Activated CD4-positive, alpha-beta T cell treated with anti-CD3 and anti-CD28 coated beads, Interleukin-2, amount 50 U/mL, for 24 hours (primary cell): ENCODE data around the gene KCNMA1.
"Not testable (repeated sequence)": the region's sequence is repeated elsewhere in the genome, so short reads cannot be mapped to it uniquely, and the experiment has no call there.

Experiments used
- DNase-seq, 2 donors: peaks; one replicate each; pipeline ENCODE4 v3.0.0-alpha.2; 2020; ENCODE audit warnings: low read depth in 1 of 2, low spot score in 1 of 2

KCNMA1 gene

DNA sequence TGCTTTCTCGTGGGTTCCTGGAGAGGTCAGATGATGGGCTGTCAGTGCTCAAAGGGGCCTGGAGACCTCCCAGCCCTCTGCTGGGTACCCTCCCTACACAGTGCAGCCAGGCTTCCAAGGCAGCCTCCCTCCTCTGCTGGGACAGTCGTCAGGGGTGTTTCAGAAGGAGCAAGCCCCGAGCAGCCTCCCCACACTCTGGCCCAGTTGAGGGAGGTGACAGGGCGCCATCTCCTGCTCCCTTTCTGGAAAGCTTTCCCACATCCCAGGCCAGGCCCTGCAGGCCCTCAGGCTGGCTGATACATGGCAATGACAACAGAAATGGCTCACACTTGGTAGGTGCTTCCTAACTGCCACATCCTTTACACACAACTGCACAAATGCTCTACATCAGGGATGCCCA, 32.1 kb downstream of the KCNMA1 start:
- DNase-seq: no peak

DNA sequence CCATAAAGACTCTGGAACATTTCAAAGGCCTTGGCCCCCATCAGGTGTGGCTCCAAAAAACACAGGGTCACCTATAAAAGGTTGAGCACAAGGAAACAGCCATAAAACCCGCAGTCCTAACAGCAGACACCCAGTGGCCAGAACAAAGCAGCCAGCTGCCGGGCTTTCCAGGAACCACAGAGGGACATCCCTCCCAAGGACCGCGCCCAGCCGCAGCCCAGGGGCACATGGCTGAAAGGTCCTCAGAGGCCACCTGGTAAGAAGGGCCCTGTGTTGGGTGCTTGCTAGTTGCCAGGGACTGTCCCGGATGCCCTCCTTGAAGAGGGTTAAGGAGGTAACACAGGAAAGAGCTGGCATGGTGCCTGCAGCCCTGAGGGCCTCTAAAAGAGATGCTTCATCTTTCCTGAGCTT, 32.7 kb downstream of the KCNMA1 start:
- DNase-seq: no peak

DNA sequence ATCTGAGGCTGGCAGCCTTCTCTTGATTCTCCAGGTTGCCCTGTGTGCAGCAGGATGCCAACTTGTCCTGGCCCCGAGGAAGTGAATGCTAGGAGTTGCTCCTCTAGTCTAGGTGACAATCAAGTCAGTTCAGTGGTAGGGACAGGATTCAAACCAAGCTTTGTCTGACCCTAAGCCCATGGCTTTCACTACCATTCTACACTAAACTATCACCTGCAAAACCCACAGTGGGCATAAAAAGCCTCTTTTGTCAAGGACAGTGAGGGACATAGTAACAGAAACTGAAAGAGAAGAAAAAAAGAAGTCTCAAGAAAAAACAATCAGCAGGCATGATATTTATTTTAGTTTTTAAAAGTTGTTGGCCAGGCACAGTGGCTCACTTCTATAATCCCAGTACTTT, 33.5 kb downstream of the KCNMA1 start:
- DNase-seq: no peak

DNA sequence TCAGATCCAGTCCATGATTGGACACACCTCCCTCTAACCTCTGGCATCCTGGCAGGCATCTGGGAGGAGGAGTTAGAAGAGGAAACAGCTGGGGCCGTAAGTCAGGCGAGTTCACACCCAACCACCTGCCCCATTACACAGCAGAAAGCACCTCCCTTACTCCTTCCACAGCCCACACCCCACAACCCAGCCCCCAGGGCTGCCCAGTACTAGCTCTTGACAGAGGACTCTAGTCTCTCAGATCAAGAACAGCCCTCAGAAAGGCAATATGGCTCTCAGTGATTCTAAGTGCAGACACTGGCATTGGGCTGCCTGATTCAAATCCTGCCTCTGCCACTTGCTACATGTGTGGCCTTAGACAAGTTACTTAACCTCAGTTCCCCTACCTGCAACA, 34.1 kb downstream of the KCNMA1 start:
- DNase-seq: no peak

DNA sequence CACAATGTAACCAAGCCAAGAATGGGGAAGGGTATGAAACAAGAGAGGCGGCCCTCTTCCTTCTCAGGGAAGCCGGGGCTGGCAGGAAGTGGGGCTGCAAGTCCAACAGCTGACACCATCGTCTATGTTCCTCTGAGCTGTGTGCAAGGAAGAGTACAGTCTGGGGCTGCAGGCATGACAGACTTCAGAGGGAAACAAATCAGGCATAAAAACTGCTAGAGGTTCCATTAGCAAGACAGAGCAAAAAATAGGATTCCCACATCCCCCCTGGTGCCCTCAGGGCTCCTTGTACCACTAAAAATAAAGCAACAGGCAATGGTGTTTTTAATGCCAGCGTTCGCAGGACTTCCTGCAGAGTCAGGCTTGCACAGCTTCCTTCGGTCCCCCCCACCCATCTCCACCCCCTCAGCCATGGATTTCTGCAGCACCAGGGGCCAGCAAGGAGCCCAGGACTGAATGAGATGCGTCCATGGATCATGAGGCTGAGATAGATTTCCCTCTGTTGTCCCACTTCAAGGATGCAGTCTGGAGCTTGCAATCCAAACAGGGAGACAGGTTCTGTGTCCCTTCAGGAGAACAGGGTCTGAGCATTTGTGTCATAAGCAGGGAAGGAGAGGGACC, 34.6 kb downstream of the KCNMA1 start:
- no peak for DNase-seq

DNA sequence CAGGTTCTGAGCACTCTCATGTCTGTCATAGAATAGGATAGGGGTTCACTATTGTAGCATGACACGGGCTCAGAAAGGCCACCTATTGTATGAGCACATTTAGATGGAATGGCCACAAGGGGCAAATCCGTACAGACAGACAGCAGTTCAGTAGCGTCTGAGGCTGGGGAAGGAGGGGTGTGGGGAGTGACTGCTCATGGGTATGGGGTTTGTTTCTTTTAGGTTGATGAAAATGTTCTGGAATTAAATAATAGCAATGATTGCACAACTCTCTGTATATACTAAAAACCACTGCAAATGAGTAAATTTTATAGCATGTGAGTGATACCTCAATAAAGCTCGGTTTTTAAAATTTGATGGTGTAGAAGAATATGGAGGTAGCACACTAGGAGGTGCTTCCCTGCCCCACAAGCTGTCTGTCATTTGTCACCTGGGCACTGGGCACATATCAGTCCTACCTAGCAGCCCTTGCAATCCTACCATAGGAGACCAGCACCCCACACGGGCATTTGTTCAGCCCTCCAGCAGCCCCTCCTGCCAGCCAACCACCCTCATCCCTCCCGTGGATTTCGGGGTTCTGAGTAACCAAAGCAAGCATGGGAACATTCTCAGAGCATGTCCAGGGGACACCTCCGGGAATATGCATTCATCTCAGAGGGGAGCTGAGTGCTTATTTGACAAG, 35.2 kb downstream of the KCNMA1 start:
- no peak for DNase-seq

DNA sequence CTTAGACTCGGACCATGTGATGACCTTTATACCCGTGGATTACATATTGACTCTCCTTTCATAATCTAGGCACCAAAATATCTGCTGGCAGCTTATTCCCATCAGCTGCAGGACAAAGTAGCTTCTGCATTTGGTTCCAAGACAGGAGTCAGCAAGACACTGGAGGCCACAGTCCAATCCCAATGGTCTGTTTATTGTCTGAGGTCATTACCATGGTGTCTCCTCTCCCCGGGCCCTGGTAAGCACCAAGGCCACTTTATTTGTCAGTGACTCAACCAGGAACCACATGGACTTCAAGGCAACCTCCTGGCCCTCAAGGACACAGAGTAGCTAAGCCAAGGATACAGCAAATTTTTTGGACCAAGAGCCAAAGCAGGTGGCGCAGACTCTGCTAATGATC, 36.1 kb downstream of the KCNMA1 start:
- no peak for DNase-seq

DNA sequence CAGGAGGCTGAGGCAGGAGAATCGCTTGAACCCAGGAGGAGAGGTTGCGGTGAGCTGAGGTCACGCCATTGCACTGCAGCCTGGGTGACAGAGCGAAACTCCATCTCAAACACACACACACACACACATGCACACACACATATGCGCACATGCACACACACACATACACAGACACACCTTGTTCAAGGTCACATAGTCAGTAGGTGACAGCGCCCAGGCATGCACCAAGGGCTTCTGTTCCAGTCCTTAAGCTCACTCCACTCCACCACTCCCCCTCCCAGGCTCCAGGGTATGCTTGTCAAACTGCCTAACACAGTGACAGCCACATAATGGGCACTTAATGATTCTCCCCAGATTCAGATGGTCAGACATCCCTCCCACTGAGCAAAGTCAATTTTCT, 37.0 kb downstream of the KCNMA1 start:
- no peak for DNase-seq

DNA sequence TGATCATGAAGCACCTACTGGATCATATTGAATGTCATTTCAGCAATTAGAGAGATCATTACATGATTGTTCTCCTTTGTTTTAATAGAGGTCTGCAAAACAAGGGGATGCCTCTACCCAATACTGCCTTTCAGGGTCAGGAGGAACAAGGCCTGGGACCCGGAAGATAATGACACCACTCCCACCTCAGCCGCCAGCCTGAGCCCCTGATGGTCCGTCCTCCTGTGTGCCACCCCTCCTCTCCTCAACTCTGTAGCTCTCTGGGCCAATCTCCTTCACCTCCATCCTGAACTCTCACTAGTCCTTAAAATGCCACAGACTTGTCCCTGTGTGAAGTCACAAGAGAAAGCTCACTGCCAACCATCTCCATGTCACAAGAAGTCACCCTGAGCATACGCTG, 38.0 kb downstream of the KCNMA1 start:
- no peak for DNase-seq

DNA sequence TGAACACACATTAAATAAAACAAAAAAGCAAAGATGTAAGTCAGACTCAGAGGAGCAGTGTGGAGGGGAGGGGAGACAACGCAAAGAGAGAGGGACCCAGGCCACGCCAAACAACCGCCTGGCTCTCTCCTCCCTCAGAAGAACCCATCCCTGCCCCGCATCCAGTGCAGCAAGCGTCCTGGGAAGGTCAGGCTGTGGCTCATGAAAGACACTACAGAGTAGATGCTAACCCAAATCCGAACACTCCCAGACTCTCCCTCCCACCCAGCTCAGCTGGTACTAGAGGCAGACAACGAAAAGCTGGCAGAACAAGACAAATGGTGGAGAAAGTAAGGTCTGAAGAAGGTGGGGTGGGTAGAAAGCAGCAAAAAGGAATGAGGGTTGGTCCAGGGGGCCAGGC, 39.0 kb downstream of the KCNMA1 start:
- no peak for DNase-seq

DNA sequence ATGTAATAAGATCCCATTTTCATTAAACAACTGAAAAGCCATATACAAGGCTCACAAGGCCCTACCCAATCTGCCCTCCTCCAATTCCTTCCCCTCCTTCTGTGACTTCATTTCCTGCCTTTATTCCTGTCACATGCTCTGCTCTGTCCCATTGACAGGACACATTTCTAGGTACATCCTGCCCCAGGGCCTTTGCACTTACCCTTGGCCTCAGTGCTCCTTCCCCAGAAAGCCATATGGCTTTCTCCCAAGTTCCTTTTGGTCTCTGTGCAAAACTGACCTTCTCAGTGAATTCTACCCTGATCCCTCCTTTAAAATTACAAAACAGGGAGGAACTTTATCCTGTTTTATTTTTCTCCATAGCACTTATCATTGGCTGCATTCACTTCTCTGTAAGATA, 40.0 kb downstream of the KCNMA1 start:
- no peak for DNase-seq

DNA sequence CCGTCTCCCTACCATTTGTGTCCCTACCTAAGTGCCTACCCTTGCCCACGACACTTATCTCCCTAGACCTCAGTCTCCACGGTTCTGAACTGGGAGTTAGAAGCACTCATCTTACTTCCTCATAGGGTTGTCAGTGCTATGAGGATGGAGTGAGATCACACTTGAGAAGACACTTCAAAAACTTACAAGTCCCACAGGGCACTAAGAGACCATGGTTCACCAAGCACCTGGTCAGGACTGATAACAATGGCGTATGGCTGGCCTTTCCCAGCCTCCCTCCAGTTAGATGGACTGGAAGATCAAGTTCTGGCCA, 43.2 kb downstream of the KCNMA1 start:
- no peak for DNase-seq

DNA sequence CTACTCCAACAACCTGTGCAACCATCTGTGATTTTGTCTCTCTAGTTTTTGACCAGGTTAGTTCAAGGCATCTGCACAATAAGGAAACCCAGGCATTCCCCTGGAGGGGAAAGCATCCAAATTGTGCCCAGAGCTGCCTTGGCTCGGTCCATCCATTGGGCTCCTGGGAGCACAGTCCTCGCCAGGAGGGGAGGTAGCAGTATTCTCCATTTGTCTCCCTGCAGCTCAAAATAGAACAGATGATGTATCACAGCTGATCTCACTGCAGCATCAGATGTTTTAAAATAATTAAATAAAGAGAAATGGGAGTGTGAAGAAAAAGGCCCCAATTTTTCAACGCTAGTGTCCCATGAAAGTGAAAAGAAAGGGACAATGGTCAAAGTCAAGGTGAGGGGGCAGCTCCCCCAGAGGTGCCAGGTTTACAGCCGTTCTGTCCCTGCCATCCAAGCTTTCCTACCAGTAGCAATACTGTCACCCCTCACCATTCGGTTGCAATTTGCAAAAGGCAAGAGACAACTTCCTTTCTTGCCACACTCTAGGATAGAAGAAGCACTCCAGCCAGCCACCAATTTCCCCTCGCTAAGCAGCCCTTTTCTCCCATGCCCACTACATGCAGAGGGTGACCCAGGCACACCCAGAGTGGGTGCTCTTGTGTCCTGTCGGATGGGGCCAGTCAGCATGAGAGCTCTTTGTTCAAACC, 43.7 kb downstream of the KCNMA1 start:
- DNase-seq: no peak

DNA sequence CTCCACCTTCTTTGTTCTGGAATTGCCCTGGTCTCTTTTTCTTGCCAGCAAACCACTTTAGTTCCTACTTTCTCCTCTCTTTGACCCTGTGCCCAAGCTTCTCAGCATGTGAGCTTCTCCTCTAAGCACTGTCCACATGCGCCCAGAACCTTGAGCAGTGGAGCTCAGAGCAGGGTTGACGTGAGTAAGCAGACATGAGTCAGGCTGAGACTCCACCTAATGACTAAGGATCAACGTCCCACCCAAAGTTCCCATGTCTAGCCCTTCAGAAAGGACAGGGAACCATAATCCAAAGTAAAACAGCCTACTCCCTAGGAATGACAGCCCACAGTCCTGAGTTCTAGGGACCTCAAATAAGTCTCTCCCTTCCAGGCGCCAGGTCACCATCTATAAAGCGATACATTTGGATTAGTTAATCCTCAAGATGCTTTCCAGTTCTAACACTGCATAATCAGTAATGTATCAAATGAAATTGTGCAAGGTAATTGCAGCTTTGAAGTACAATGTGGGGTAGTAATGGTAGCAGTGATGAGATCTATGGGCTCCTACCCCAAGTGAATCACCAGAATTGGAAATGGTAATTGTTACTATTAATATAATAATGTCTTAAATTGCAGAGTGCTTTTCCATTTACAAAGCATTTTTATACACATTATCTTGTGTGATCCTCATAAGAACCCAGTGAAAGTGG, 44.5 kb downstream of the KCNMA1 start:
- no peak for DNase-seq

DNA sequence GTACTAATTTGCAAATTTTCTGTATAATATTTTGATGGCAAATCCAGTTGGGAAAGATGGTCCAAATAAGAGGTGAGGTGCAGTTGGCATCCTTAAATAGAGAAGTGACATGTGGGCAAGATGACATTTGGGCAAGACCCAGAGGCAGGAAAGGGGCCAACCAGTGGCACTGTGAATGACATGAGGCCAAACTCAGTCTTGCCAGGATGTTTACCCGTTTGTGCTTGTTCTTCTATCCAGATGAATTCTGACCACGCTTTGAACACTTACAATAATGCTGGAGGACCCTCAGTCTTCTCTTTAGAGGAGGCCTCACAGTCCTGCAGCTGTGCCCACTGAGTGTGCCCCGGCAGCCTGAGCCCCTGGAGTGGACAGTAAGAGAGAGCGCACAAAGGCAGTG, 45.1 kb downstream of the KCNMA1 start:
- no peak for DNase-seq

DNA sequence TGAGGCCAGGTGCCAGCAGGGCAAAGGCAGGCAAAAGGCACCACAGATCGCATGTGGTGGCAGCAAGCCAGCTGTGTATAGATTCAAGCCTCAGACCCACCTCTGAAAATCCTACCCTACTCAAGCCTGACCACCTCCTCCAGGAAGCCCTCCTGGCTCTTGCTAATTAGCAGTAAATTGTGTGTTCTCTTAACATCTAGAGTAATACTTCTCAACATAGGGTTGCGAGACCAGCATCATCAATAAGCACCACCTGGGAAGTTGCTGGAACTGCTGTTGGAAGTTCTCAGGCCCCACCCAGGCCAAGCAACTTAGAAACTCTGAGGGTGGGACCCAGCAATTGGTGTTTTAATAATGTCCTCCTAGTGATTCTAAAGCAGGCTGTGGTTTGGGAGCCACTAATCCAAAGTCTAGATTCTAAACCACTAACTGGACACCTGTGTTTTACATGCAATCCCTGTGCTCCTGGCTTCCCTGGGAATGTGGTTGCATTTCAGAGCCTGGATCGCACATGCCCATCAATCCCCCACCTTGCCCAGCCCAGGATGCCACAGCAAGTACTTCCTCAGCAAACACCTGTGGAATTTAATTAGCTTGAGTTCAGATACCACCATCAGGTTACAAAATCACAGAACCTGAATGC, 46.2 kb downstream of the KCNMA1 start:
- no peak for DNase-seq

DNA sequence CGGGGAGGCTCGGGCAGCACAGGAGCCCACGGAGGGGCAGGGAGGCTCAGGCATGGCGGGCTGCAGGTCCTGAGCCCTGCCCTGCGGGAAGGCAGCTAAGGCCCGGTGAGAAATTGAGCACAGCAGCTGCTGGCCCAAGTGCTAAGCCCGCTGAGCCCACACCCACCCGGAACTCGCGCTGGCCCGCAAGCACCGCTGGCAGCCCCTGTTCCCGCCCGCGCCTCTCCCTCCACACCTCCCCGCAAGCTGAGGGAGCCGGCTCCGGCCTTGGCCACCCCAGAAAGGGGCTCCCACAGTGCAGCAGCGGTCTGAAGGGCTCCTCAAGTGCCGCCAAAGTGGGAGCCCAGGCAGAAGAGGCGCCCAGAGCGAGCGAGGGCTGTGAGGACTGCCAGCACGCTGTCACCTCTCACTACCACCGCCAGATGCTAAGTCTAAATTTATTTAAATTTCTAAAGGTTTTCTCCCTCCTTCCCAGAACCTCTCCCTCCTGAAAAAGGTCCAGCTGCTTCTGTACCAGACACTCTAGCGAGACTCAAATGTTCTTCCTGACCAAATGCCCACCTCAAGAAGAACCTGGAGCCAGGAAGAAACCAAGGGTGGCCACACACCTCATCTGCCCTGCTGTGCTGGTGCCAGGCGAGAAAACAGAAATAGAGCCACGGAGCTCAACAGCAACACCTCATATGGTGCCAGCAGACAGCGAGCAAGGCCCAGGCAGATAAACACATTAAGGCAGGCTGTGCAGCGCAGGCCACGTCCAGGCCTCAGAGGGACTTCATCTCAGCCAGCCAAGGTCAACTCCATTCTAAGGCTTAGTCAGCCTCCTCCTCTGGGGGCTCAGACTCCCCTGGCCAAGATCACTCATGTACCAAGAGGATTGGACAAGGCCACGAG, 47.0 kb downstream of the KCNMA1 start:
- no peak for DNase-seq

DNA sequence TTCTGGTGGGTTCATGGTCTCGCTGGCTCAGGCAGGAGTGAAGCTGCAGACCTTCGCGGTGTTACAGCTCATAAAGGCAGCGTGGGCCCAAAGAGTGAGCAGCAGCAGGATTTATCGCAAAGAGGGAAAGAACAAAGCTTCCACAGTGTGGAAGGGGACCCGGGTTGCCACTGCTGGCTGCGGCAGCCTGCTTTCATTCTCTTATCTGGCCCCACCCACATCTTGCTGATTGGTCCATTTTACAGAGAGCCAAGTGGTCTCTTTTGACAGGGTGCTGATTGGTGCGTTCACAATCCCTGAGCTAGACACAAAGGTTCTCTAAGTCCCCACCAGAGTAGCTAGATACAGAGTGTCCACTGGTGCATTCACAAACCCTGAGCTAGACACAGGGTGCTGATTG, 47.9 kb downstream of the KCNMA1 start:
- DNase-seq: not testable (repeated sequence)

DNA sequence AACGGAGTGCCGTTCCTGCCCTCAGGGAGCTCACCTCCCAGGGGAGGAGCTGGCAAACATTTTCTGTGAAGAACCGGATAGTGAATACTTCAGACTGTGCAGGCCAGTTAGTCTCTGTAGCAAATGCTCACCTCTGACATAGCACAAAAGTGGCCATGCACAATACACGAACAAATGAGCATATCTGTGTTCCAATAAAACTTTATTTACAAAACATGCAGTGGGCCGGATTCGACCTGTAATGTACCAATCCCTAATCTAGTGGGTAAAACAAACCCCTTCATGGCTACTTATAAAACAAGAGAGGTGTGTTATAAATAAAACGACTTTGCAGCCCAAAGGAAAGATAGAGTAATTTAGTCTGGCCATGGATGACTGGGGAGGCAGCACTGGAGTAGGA, 48.7 kb downstream of the KCNMA1 start:
- no peak for DNase-seq

DNA sequence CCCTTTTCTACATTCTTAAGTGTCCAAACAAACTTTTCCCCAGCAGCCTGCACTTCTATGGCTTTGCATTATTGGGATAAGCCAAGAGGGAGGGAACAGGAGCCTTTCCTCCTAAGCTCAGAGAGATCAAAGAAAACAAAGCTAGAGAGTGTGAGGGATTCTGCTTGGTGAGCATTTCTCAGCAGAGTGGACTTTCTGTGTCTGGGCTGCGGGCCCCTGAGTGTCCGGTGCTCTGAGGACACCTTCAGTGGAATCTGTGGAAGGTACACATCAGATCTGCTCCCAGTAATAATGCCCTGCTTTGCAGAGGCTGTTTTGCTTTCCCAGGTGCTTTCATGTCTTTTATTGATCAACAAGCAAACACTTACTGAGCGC, 50.2 kb downstream of the KCNMA1 start:
- no peak for DNase-seq
